Cardiac muscle cell (in vitro differentiated cells and primary cell): Measurements from ENCODE around the gene AK2. TPM values are rescaled to one million over a fixed set of nuclear protein-coding genes. Genes with fewer than 3 reads are reported as not detected.
"Not testable (repeated sequence)": the region's sequence is repeated elsewhere in the genome, so short reads cannot be mapped to it uniquely, and the experiment has no call there.

Source experiments
- DNase-seq, 2 donors: peaks; one replicate each; pipeline versions ENCODE4 v3.0.0 to v3.0.0-alpha.2; 2010 to 2017; ENCODE audit warnings: low read depth in 1 of 2, low spot score in 1 of 2
- H3K27ac ChIP-seq: fragments of 200-600 bp; sonication (generic); 2 replicates; pipeline ENCODE4 v1.5.1; 2016
- H3K27me3 ChIP-seq: fragments of 200-600 bp; sonication (generic); 2 replicates; pipeline ENCODE4 v1.6.0; 2016; ENCODE audit warnings: control low read depth
- H3K36me3 ChIP-seq: fragments of 200-600 bp; sonication (generic); 2 replicates; pipeline ENCODE4 v1.5.1; 2016; ENCODE audit warnings: control low read depth
- H3K4me1 ChIP-seq: fragments of 200-600 bp; sonication (generic); 2 replicates; pipeline ENCODE4 v1.8.1; 2017; ENCODE audit warnings: low read depth, mild to moderate bottlenecking, mixed run types
- H3K4me3 ChIP-seq: fragments of 200-600 bp; sonication (generic); 2 replicates; pipeline ENCODE4 v1.5.1; 2016; ENCODE audit warnings: mild to moderate bottlenecking
- H3K9me3 ChIP-seq: fragments of 200-600 bp; sonication (generic); 2 replicates; pipeline ENCODE4 v1.5.1; 2017; ENCODE audit warnings: low read depth, mild to moderate bottlenecking, control low read depth
- polyA plus RNA-seq: library from polyadenylated mRNA; unstranded; fragments of >200 nt; fragmentation: Nextera tagmentation; extraction: Ambion mirVana; gene quantifications from 2 replicates; pipeline ENCODE4 v1.2.1, GENCODE V29; 2016
- total RNA-seq: library from RNA; depleted of rRNA; stranded (reverse); fragments of >200 nt; gene quantifications from 2 replicates; pipeline ENCODE4 v1.2.3, GENCODE V29; 2016
- TF ChIP-seq, protein P1 (sequence below): IDR thresholded peaks from 2 replicates; pipeline ENCODE4 v1.5.1; 2012; ENCODE audit warnings: low read depth, mild to moderate bottlenecking, low read length

The AK2 gene
- total and polyA plus RNA-seq, 2 experiments from 2014 or later: 201 to 281 TPM

DNA sequence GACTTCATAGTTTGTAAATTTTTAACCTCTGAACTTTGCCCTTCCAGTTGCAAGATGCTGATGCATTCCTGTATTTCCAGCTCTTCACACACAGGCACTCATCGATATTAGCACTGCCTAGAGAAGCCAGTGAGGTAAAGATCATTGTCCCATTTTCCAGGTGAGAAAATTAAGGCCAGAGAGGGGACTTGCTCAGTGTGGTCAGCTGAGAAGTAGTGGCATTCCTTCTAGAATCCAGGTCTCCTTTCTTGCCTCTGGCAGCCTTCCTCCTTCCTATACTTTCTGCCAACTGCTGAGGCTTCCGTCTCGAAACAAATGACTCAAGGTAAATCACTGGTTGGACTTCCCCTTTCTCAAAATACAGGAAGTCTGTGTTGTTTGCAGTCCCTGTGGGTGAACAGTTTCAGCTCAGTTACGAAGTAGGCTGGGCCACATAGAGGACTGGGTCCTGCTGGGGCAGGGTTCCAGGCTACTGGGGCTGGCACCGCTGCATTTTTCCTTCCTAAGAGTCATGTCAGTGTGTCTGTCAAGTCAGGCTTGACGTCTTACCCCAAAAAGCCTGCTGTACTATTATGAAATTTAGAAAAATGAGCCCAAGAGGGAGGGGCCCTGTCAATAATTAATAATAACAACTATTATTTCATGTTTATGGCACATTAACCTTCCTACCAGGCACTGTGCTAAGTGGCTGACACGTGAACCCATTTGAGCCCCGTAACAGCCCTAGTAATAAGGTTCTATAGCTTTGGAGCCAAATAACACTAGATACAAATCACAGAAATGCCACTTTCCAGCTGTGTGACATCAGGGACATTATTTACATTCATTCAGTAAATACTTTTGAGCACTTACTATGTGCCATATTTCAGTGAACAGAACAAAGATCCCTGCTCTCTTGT, 55.4 kb downstream of the AK2 start:
- Histone ChIP-seq H3K27ac (no peak overlapping the region), H3K27me3 (no peaks in the 10 kb centered on the region), H3K36me3 (no peaks in the 10 kb centered on the region), H3K4me1 (no peaks in the 10 kb centered on the region), H3K9me3 (no peaks in the 10 kb centered on the region), H3K4me3 (no peak overlapping the region)
- DNase-seq: peak in 1 of 2 donors; percentile 89
- TF ChIP-seq, protein P1, sequence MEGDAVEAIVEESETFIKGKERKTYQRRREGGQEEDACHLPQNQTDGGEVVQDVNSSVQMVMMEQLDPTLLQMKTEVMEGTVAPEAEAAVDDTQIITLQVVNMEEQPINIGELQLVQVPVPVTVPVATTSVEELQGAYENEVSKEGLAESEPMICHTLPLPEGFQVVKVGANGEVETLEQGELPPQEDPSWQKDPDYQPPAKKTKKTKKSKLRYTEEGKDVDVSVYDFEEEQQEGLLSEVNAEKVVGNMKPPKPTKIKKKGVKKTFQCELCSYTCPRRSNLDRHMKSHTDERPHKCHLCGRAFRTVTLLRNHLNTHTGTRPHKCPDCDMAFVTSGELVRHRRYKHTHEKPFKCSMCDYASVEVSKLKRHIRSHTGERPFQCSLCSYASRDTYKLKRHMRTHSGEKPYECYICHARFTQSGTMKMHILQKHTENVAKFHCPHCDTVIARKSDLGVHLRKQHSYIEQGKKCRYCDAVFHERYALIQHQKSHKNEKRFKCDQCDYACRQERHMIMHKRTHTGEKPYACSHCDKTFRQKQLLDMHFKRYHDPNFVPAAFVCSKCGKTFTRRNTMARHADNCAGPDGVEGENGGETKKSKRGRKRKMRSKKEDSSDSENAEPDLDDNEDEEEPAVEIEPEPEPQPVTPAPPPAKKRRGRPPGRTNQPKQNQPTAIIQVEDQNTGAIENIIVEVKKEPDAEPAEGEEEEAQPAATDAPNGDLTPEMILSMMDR: no peak

GRCh38 chr1:32980080-32980479, 56.6 kb downstream of the AK2 start:
- Histone ChIP-seq H3K4me1 (no peaks in the 10 kb centered on the region), H3K36me3 (no peaks in the 10 kb centered on the region), H3K27ac (no peak overlapping the region), H3K9me3 (no peaks in the 10 kb centered on the region), H3K27me3 (no peaks in the 10 kb centered on the region), H3K4me3 (no peak overlapping the region)
- TF ChIP-seq, protein P1: no peak
- no peak for DNase-seq

DNA sequence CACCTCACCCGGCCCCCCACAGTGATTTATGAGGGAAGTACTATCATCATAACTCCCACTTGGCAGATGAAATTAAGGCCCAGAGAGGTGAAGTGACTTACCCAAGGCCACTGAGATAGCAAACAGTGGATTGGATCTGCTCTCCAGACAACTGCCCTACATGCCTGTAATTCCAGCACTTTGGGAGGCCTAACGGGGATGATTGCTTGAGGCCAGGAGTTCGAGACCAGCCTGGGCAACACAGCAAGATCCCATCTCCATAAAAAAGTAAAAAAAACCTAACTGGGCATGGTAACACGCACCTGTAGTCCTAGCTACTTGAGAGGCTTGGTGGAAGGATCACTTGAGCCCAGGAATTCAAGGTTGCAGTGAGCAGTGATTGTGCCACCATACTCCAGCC, 57.8 kb downstream of the AK2 start:
- Histone ChIP-seq H3K4me1 (no peaks in the 10 kb centered on the region), H3K9me3 (no peaks in the 10 kb centered on the region), H3K36me3 (no peaks in the 10 kb centered on the region), H3K27ac (no peak overlapping the region), H3K4me3 (no peak overlapping the region), H3K27me3 (no peaks in the 10 kb centered on the region)
- DNase-seq: no peak
- TF ChIP-seq, protein P1: no peak

DNA sequence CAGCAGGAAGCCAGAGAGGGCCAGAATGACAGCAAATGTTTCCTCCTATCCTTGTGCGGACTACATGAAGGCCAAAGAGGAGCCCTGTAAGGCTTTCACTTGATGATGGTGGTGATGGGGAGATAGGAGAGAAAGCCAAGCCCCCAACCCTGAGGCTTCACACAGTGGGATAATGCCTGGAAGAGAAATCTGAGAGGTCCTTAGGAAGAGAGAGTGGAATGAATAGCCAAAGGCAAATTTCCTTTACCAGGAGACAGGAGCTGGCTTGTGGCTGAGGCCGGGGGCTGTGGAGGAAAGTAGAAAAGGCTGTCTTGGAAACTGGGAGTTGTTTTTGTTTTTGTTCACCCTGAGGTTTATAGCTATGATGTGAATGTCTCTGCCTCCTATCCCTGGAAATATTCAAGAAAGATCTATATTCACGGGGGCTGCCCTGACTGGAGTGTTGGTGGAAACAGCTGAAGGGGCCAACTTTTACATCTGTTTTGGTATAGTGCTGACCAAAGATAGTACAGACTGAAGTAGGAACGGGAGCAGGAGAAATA, 59.1 kb downstream of the AK2 start:
- H3K9me3 ChIP-seq: no peaks in the 10 kb centered on the region
- H3K27me3 ChIP-seq: no peaks in the 10 kb centered on the region
- H3K27ac ChIP-seq: no peak overlapping the region
- DNase-seq: no peak
- H3K36me3 ChIP-seq: no peaks in the 10 kb centered on the region
- no peak overlapping the region for H3K4me3 ChIP-seq
- TF ChIP-seq, protein P1: no peak
- H3K4me1 ChIP-seq: no peaks in the 10 kb centered on the region

GRCh38 chr1:32975055-32975454, 61.6 kb downstream of the AK2 start:
- H3K4me1 ChIP-seq, H3K27ac ChIP-seq, H3K4me3 ChIP-seq, H3K9me3 ChIP-seq, DNase-seq, H3K36me3 ChIP-seq: not testable (repeated sequence)
- peaks cover 20% of the 10 kb centered on the region for H3K27me3 ChIP-seq

GRCh38 chr1:32973458-32973857, 63.2 kb downstream of the AK2 start:
- Histone ChIP-seq H3K4me3 (peak overlapping the region; percentile 41), H3K27me3 (peaks cover 23% of the 10 kb centered on the region)
- not testable (repeated sequence) for DNase-seq, H3K9me3 ChIP-seq, H3K36me3 ChIP-seq, H3K27ac ChIP-seq, H3K4me1 ChIP-seq
